ENCODE results near the gene LRRC8D.

GRCh38 chr1:89822109-89822962, 1.5 kb downstream of the LRRC8D start:
- no peak for TF ChIP-seq CTCF (IDR thresholded peaks at IDR 0.05)
- no peak for TF ChIP-seq HDAC2 (IDR thresholded peaks at IDR 0.05)
- TF ChIP-seq MAFK (IDR thresholded peaks at IDR 0.05; ENCODE audit: partially characterized antibody), result no peak
- TF ChIP-seq BCL3 (IDR thresholded peaks at IDR 0.05), result no peak
